Retina (tissue), 1 donor: Measurements from ENCODE around the gene MBOAT7.

Source experiments
- DNase-seq: peaks from one replicate; pipeline ENCODE4 v3.0.0-alpha.2; 2016

Gene MBOAT7

DNA sequence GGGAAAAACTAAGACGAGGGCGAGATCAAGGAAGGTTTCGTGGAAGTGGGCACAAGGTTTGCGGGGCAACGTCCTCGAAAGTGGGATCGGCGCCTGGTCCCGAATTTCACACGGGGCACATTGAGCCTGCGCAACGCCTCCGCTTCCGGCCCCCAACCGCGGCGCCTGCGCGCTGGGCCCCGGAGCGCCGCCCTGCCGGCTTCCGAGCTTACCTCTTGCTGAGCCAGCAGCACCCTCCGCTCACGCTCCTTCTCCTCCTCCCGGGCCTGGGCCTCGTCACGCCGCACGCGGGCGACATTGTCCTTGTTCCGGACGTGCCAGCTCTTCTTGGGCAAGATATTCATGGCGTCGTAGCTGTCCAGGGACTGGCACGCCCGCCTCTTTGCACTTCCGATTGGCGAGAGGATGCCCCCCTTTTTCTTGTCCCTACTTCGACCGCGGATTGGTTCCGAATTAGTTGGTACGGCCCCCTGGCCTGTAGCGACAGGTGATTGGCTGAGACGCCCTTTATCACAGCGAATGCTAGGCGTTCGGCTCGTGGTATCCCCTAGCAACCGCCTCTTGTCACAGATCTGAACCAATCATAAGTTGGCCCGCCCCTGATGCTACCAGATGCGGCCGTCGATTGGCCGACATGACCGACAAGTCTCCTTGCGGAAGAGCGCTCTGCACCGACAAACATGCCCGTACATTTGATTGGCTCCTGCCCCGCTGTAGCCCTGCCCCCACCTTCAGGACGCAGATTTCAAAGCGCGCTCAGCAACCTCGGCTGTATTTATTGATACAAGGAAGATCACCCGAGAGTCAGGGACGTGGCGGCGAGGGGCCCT, 29.8 kb downstream of the MBOAT7 start, which contains the start of gene LENG1:
Gene LENG1 (minus strand): TSS at position 370 of the 830 bp plus-strand sequence. CDS start 26 bp downstream, at position 344.
- peak; percentile 98 for DNase-seq

DNA sequence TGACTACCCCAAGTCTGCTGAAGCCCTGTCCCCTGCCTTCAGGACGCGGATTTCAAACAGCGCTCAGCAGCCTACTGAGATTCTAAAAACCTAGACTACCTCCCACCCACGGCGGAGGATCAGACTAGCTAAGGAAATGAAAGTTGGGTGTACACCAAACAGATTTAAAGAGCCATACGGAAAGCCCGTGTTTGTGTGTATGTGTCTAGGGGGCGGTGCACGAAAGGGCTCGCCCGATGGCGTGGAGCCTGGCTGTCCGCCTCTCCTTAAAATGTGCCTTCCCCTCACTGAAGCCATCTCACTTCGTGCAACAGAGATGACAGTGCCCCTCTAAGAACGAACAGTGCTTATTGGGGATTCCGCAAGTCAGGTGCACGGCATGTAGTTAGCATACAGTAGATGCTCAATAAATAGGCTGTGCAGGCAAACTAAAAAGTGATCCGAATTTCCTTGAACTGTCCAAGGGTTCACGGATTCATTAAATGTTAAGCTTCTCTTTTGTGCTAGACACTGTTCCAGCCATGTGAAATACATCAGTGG, 30.5 kb downstream of the MBOAT7 start:
- no peak for DNase-seq

DNA sequence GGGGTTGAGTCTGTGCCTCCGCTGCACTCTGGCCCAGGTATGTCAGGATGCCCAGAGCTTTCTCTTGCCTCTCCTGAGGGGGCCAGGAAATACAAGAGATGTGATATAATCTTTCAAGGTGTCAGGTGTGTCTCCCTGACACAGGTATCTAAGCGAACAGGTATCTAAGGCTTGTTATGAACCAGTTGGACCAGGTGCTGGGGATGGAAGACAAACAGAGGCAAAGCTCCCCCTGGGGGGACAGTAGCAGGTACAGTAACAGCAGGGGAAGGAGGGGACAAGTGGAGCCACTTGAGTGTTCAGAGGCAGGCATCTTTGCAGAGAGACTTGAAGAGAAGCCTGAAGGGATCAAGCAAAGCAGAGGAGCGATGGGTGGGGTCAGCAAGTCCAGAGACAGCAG, 32.4 kb downstream of the MBOAT7 start:
- no peak for DNase-seq

DNA sequence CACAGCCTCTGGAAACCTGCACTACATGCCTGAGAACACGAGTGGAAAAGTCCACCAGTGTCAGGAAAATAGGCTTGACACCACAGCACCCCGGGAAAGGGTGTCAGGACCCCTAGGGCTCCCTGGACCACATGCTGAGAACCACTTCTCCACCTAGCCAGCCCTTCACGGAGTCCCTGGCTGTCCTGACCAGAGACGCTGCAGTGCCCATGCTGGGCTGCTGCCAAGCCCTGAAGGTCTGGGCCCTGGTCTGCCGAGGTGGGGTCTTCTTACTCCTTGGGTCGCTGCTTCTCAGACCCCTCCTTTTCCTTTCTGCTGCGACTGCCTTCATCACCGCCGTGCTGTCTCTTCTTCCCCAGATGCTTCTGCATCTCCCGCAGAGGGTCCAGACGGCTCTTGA, 32.9 kb downstream of the MBOAT7 start:
- no peak for DNase-seq

DNA sequence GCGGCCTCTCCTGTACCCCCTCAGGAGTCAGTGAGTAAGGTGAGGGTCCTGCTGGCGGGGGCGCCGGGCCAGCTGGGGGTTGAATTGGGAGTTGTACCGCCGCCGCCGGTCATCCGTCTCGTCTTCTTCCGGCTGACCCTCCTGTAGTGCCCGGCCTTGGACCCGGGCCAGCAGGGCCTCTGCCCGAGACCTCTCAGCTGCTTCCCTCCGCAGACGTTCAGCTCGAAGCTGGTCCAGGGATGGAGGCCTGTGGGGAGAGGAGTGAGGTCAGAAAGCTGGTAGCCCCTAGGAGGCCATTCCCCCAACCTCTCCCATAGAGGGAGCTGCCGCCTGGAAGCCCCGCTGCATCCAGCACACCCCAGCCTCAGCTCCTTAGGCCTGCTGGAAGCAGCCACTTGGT, 33.7 kb downstream of the MBOAT7 start:
- DNase-seq: no peak

DNA sequence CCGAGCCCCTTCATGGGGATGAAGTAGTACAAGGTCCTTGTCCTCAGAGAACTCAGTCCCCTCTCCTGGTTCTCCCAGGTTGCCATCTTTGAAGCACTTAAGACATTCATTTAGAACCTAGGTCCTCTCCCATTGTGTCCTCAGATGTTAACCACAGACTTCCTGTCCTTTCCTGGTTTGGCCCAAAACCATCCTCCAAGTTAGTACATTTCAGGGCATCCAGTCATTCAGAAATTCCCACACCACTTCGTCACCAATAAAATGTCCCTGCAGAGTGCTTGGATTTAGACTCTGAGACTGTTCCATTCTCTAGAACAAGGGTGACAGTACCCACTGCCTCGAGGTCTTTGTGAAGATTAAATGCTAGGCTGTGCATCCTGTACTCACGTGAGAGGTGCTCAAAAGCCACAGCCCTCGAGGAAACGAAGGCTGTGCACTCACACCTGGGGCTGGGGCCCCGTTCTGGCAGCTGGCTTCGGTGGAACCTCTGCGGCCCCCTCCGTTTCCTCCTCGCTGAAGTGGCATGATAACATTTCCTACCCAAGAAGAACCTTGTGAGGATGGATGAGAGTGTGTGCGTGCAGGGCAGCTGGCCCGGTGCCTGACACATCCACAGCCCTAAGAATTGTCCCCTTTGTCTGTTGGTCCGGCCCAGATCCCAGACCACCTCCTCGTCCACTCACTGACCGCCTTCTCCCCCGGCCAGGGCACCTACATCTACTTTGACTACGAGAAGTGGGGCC, 34.6 kb downstream of the MBOAT7 start:
- DNase-seq: no peak

DNA sequence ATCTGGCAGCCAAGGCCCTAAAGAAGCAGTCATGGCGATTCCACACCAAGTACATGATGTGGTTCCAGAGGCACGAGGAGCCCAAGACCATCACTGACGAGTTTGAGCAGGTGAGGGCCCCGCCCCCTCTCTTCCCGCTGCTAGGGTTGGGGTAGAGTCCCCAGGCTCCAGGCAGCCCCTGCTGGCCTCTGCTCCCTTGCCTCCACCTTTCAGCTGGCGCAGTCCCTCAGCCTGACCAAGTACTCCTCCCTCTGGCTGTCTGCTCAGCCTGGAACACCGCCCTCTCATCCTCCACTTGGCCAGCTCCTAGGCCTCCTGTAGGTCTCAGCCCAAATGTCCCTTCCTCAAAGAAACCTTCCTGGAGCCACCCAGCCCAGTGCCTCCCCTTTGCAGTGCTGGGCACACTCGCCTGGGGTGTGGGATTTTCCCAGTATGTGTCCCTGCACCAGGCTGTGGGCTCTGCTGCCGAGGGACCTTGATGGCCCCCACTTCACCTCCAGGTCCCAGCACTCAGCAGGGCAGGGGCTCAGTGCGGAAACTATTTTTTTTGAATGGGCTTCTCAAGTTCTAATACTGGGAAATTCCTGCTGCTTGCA, 35.6 kb downstream of the MBOAT7 start:
- DNase-seq: no peak

DNA sequence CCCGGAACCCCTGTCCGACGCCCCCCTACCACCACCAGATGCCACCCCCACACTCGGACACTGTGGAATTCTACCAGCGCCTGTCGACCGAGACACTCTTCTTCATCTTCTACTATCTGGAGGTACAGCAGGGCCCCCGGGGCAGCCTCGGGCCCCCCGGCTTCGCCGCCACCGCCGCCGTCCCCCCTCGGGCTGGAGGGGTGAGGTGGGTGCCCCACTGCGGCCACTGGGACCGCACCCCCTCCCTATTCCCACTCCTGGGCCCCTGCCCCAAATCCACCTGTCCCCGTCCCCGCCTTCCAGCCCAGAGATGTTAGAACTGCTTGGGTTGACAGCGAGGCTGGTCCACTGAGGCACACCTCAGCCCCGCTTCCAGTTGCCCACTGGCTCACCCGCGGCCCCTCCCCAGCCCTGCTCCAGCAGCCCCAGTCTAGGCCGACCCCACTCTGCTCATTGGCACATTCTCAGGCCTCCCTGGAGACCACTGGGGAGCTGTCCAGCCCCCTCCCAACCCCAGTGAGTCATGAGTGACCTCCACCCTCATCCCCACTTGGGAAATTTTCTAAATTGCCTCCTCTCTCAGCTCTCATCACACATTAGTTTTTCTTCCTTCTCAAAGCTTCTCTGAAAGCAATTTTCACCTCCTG, 36.4 kb downstream of the MBOAT7 start:
- no peak for DNase-seq

DNA sequence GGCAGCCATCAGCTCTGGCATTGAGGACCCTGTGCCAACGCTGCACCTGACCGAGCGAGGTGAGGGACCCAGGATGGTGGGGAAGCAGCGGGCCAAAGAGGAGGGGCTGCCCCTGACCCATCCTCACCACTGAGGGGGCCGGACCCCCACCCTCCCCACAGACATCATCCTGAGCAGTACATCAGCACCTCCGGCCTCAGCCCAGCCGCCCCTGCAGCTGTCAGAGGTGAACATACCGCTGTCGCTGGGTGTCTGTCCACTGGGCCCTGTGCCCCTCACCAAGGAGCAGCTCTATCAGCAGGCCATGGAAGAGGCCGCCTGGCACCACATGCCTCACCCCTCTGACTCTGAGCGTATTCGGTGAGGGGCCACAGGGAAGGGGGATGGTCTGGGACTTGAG, 37.1 kb downstream of the MBOAT7 start:
- no peak for DNase-seq

DNA sequence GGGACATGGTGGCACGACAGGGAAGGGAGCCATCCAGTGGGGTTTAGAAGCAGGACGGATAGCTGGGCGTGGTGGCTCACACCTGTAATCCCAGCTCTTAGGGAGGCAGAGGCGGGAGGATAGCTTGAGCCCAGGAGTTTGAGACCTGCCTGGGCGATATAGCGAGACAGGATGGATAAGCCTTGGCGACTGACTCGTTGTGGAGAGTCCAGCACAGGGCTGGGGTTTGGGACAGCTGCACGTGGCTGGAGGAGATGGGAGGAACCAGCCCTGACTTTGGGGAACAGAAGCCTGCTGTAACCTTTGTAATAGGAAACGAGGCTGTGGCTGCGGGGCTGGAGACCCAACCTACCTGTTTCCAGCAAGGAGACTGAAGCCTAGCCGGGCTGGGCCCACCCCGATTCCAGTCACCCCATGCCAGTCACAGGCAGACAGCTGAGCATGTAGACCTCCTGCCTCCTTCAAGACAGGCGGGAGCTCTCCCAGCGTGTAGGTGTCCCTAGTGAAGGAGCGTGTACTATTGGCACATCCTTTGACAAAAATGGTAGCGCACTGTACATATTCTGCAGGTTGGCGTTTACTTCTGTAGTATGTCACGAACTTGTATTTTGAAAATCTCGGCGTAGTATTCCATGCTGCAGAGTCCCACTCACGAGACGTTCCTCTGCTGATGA, 37.9 kb downstream of the MBOAT7 start:
- DNase-seq: no peak

DNA sequence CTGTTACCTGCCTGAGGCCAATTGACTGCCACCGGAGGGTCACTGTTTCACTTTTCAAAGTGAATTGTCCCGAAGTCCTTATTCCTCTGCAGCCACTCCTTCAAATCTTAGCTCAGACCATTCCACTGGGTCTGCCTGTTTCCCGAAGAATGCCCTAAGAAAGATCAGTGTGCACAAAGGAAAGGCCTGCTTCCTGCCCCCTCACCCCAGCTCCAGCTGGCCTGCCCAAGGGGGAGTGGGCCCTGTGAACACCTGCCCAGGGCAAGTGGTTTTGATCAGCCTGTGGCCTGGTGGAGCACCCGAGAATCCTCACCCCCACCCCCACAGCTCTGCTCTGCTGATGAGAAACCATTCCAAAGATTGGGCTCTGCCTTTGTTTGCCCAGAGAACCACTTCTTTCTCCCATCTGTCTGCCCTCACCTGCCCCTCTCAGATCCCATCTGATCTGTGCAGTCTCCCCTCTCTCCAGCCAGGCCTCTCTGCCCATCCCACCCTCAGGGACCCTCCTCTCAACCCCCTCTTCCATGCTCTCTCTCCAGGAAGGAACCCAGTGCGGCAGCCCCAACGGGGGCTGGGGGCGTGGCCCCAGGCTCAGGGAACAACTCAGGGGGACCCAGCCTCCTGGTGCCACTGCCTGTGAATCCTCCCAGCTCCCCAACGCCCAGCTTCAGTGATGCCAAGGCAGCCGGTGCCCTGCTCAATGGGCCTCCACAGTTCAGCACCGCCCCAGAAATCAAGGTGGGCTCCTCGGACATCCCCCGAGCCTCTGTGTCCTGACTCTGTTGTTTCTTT, 40.2 kb downstream of the MBOAT7 start:
- DNase-seq: no peak

DNA sequence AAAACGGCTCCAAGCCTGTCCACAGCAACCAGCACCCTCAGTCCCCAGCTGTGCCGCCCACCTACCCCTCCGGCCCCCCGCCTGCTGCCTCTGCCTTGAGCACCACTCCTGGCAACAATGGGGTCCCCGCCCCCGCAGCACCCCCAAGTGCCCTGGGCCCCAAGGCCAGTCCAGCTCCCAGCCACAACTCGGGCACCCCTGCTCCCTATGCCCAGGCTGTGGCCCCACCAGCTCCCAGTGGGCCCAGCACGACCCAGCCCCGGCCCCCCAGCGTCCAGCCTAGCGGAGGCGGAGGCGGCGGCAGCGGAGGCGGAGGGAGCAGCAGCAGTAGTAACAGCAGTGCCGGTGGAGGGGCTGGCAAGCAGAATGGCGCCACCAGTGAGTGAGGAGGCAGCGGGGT, 41.2 kb downstream of the MBOAT7 start:
- no peak for DNase-seq

DNA sequence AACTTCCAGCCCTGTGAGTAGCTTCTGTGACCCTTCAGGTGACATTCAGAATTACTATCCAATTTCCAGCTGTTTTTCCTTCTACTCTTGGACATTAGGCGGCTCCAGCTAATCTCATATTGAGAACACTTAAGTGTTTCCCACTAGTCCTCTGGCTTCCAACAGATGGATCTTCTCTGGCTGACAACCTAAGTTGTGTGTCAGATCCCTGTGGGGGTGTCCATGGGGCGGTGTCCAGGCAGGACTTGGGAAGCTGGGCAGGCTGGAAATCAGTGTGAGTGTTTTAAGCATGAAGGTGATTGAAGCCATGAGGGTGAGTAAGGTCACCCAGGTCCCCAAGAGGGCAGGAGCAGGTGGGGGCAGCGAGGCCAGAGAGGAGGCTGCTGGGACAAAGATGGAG, 41.7 kb downstream of the MBOAT7 start:
- DNase-seq: no peak

DNA sequence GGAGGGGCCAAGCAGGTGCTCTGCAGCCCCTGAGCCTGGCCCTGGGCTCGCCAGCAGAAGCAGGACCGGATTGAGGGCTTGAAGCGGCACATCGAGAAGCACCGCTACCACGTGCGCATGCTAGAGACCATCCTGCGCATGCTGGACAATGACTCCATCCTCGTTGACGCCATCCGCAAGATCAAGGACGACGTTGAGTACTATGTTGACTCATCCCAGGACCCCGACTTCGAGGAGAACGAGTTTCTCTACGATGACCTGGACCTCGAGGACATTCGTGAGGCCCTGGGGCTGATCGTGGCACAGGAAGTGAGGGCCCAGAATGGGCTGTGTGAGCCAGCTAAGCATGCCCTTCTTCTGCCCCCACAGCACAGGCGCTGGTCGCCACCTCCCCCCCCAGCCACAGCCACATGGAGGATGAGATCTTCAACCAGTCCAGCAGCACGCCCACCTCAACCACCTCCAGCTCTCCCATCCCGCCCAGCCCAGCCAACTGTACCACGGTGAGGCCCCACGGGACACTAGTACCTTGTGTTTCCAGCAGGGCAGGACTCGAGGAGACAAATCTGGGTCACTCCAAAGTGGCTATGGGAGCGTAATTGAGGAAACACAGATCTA, 43.7 kb downstream of the MBOAT7 start:
- DNase-seq: no peak

DNA sequence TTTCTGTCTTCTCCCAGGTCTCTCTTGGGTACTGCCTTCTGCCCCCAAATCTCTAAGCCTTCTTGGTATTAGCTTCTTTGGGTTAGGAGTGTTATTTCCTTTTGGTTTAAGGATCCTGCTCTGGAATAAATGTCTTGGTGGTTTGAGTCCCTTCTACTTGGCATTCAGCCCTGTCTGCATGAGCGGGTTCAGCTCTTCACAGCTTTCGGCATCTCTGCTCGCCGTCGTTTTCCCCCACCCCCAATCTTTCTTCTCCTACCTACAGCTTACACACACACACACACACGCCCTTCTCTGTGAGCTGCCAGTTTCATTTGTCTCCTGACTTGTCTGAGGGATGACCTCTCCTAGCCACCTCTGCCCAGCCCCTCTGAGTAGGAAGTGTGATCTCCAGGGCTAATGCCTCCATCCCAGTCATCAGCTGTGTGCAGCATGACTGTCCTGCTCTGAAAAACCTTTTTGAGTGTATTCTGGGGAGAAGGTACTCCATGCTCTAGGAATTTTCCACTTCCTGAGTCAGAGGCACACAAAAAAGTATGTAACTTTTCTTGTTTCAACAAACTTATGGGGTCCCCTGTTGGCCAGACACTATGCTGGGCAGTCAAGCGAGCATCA, 47.1 kb downstream of the MBOAT7 start:
- no peak for DNase-seq

DNA sequence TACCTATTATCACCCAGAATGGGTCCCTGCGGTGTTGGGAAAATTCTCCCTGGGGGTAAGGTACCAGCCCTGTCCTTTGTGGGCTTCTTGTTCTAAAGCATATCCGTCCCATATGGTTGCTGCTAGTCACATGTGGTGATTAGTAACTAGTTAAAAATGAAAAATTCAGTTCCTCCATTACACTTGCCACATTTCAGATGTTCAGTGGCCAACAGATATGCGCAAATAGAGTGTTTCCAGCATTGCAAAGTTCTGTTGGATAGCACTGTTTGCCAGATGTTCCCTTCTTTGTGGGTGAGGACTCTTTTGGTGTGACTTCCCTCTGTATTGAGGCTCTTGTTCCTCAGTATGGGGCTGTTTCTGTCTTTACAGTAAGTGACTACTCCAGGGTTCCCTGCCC, 48.0 kb downstream of the MBOAT7 start:
- DNase-seq: no peak

DNA sequence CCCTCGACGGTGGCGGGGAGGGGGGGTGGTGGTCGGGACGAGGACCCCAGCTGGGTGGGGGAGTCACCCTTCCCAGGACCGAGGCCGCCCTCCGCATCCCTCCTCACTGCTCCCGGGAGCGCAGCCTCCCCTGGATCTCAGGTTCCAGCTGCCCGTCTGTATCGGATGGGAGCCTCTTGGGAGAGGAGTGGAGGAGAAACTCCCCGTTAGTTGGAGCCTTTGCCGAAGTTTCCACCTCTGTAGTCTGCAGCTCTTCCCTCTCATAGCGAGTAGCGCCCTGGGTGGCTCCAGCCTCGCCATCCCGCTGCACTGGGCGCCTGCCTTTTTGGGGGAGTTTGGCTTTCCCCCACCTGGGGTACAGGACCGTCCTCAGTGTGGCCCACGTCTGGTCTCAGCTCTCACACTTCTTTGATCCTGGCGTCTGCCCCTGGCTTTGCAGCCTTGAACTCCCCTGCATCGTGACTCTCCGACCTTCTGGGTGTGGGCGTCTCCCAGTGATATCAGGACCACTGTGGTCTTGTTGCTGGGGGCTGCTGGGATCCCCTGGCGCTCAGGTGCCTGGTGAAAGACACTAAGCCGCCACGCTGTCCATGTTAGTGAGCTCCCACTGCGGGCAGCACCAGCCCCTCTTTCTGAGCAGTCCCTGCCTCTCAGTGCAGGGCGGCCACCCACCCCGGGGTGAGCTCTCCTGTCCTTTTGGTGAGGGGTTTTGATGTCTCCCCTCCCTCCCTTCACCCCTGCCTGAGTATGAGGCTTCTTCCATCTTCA, 50.7 kb downstream of the MBOAT7 start:
- DNase-seq: no peak

DNA sequence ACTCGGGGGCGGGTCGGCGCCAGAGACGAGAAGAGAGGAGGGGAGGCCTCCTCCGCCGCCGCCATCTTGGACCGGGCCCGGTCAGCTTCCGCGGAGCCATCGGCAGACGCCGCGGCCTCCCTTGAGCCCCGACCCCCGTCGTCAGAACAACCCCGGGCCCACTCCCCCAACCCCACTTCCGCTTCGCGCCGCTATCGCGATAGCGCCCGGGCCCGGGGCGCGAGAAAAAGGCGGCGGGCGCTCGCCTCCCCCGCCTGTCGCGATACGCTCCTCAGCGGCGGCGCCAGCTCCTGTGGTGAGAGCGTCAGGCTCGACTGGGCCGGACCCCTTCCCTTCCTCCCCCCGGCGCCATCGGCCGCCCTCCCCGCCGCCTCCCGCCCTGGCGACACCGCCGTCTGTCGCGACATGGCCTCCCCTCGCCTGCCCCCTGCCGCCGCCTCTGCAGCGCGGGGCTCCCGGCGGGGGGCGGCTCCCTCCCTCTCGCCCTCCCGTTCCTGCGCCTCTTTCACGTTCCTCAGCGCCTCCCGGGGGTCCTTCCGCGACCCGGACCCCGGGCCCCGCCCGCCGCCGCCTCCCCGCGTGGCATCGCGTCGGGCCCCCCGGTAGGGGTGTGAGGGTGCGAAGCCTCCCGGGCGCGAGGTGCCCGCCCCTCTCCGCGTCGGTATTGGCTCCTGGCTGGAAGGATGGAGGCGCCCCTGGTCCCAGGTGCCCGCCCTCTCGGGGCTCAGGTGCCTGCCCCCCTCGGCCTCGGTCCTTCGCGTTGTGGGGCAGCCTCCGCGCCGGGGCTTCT, 51.5 kb downstream of the MBOAT7 start, which contains the start of gene CNOT3:
Gene CNOT3 (plus strand): TSS at position 64 of the 790 bp plus-strand sequence. CDS start 5,217 bp downstream, outside the sequence.
- DNase-seq: peak; percentile 10
